ENCODE results near the gene STMND1. TPM values are rescaled to one million over a fixed set of nuclear protein-coding genes. Genes with fewer than 3 reads are reported as not detected.

Gene STMND1
- total and polyA plus RNA-seq, 12 donors, result 0.06 TPM; not detected in 11

DNA sequence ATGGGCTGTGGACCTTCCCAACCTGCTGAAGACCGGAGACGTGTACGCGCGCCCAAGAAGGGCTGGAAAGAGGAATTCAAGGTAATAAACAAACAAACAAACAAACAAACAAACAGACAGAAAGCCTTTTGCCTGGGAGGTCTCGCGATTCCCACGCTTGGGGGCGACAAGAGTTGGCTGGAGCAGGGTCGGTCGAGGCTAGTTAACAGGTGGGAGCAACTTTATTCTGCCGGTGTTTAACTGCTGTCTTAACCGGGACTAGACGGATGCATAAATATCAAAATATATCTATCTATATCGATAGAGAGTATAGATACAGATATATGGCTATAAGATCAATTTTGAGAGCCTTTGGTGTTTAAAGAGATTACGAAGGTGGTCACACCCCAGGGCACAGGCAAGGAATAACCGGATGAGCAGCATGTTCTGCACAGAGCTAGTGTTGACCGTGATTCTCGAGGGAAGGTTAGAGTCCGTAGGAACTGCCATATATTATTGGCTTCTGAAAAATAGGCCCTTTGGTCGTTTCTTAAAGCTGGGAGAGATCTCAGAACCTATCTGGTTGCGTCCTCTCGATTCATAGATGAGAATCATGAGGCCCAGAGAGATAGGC, 514 bp downstream of the STMND1 start:
- Histone ChIP-seq H3K4me3 (peak overlapping the region in 1 of 4 donors; percentile 31), H3K27me3 (peaks cover 36% of the 10 kb centered on the region), H3K9me3 (replicated peaks in 1 of 3) (no peaks in the 10 kb centered on the region), H3K4me1 (replicated peaks in 1 of 2) (peaks cover 0 to 8% of the 10 kb centered on the region in 2 donors), H3K36me3 (replicated peaks in 1 of 2) (no peaks in the 10 kb centered on the region), H3K27ac (no peak overlapping the region)
- intact Hi-C loops (cut with DNase I), result no loop called here
- no peak for DNase-seq
- TF ChIP-seq, protein P1, sequence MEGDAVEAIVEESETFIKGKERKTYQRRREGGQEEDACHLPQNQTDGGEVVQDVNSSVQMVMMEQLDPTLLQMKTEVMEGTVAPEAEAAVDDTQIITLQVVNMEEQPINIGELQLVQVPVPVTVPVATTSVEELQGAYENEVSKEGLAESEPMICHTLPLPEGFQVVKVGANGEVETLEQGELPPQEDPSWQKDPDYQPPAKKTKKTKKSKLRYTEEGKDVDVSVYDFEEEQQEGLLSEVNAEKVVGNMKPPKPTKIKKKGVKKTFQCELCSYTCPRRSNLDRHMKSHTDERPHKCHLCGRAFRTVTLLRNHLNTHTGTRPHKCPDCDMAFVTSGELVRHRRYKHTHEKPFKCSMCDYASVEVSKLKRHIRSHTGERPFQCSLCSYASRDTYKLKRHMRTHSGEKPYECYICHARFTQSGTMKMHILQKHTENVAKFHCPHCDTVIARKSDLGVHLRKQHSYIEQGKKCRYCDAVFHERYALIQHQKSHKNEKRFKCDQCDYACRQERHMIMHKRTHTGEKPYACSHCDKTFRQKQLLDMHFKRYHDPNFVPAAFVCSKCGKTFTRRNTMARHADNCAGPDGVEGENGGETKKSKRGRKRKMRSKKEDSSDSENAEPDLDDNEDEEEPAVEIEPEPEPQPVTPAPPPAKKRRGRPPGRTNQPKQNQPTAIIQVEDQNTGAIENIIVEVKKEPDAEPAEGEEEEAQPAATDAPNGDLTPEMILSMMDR (IDR thresholded peaks at IDR 0.05), result no peak
- no peak for TF ChIP-seq POLR2A (IDR thresholded peaks at IDR 0.05)
- WGBS, 4 donors, result 29 to 33% (median 32%) methylated on average over 23 of the region's 23 CpGs

DNA sequence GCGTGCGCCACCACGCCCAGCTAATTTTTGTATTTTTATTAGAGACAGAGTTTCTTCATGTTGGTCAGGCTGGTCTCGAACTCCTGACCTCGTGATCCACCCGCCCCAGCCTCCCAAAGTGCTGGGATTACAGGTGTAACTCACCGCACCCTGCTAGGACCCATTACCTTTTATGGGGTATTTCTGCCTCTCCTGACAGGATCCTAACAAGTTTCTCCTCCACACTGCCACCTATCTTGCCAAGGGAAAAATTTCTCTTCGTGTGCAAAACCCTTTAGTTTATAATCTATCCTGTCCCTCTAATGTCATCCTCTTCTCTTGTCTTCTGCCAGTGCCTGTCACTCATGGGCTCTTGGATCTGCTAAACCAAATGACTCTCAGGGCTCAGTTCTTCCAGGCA, 1.9 kb downstream of the STMND1 start:
- Histone ChIP-seq H3K27me3 (peaks cover 36% of the 10 kb centered on the region), H3K9me3 (replicated peaks in 1 of 3) (no peaks in the 10 kb centered on the region), H3K4me3 (no peak overlapping the region), H3K4me1 (replicated peaks in 1 of 2) (peaks cover 0 to 8% of the 10 kb centered on the region in 2 donors), H3K36me3 (replicated peaks in 1 of 2) (no peaks in the 10 kb centered on the region), H3K27ac (no peak overlapping the region)
- TF ChIP-seq, protein P1 (IDR thresholded peaks at IDR 0.05), result no peak
- no peak for TF ChIP-seq POLR2A (IDR thresholded peaks at IDR 0.05)
- WGBS, 4 donors, result 78 to 86% (median 83%) methylated on average over 8 of the region's 8 CpGs
- DNase-seq, result no peak
- intact Hi-C loops (cut with DNase I), result no loop called here

DNA sequence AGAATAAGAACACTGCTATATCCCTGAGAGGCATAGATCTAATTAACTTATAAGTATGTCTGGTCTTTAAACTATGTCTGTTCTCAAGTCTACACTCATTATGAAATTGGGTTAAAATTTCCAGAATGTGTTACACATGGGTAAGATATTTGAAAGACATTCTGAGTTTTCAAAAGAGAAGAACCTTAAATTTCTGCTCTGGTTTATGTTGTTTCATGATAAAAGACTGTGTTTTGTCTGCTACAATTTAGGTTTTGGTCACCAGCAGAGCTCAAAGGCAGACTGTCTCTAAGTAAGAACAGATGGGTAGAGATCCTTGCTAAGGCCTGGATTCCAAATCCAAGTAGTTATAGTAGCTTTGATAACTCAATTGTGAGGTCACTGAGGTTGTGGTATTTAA, 6.0 kb downstream of the STMND1 start:
- Histone ChIP-seq H3K27me3 (peaks cover 28% of the 10 kb centered on the region), H3K36me3 (replicated peaks in 1 of 2) (no peaks in the 10 kb centered on the region), H3K27ac (no peak overlapping the region), H3K4me3 (no peak overlapping the region), H3K9me3 (replicated peaks in 1 of 3) (no peaks in the 10 kb centered on the region), H3K4me1 (replicated peaks in 1 of 2) (no peaks in the 10 kb centered on the region)
- TF ChIP-seq POLR2A (IDR thresholded peaks at IDR 0.05), result no peak
- TF ChIP-seq, protein P1 (IDR thresholded peaks at IDR 0.05), result no peak
- intact Hi-C loops (cut with DNase I), result no loop called here
- DNase-seq, result no peak

GRCh38 chr6:17115251-17116116, 13.6 kb downstream of the STMND1 start:
- intact Hi-C loops (cut with DNase I), result no loop called here
- 54 to 61% (median 55%) methylated on average over 5 of the region's 5 CpGs for WGBS, 4 donors
- TF ChIP-seq, protein P1 (IDR thresholded peaks at IDR 0.05), result no peak
- no peak for TF ChIP-seq POLR2A (IDR thresholded peaks at IDR 0.05)

More at GRCh38 chr6:17115251-17116116, 13.6 kb downstream of the STMND1 start:
- H3K4me1 ChIP-seq (replicated peaks in 1 of 2), result no peaks in the 10 kb centered on the region
- no peaks in the 10 kb centered on the region for H3K36me3 ChIP-seq (replicated peaks in 1 of 2)
- no peak overlapping the region for H3K4me3 ChIP-seq
- peak in 5 of 7 donors; percentile 22 to 59 (median 43) for DNase-seq
- no peaks in the 10 kb centered on the region for H3K9me3 ChIP-seq (replicated peaks in 1 of 3)
- H3K27me3 ChIP-seq, result no peaks in the 10 kb centered on the region
- H3K27ac ChIP-seq, result no peak overlapping the region
